Trophoblast cell (in vitro differentiated cells and primary cell): ENCODE measurements around the gene IQSEC1.

ENCODE experiments used
- DNase-seq, 2 donors: peaks; one replicate each; pipeline ENCODE4 v3.0.0-alpha.2; 2016
- H2AFZ ChIP-seq: 2 replicates; pipeline ENCODE4 v1.6.1; 2013; ENCODE audit warnings: low read length, moderate library complexity, mild to moderate bottlenecking; ENCODE audit not compliant: insufficient read depth, poor library complexity
- H2AK5ac ChIP-seq: 2 replicates; pipeline ENCODE4 v1.6.1; 2013; ENCODE audit warnings: mild to moderate bottlenecking, low read length
- H2BK120ac ChIP-seq: 2 replicates; pipeline ENCODE4 v1.6.1; 2013; ENCODE audit warnings: low read length, mild to moderate bottlenecking, moderate library complexity; ENCODE audit not compliant: insufficient read depth, poor library complexity
- H2BK12ac ChIP-seq: 2 replicates; pipeline ENCODE4 v1.6.1; 2013; ENCODE audit warnings: mild to moderate bottlenecking, low read length, moderate library complexity
- H2BK5ac ChIP-seq: 2 replicates; pipeline ENCODE4 v1.6.1; 2013; ENCODE audit warnings: low read length, low read depth, moderate library complexity, mild to moderate bottlenecking; ENCODE audit not compliant: poor library complexity
- H3K14ac ChIP-seq: 2 replicates; pipeline ENCODE4 v1.6.1; 2013; ENCODE audit warnings: mild to moderate bottlenecking, low read length
- H3K18ac ChIP-seq: 2 replicates; pipeline ENCODE4 v1.6.1; 2013; ENCODE audit warnings: mild to moderate bottlenecking, low read length
- H3K23ac ChIP-seq: 2 replicates; pipeline ENCODE4 v1.6.1; 2013; ENCODE audit warnings: low read length
- H3K27ac ChIP-seq: 2 replicates; pipeline ENCODE4 v1.5.1; 2013; ENCODE audit warnings: low read depth, mild to moderate bottlenecking, inconsistent platforms, low read length, moderate library complexity
- H3K27me3 ChIP-seq: 2 replicates; pipeline ENCODE4 v1.6.1; 2013; ENCODE audit warnings: inconsistent platforms, mild to moderate bottlenecking, low read length, moderate library complexity; ENCODE audit not compliant: insufficient read depth
- H3K36me3 ChIP-seq, 2 experiments: 1 replicate in 1 of 2; 2 replicates in 1 of 2; pipeline ENCODE4 v1.6.1; 2013; ENCODE audit warnings: low read length in 2 of 2, mild to moderate bottlenecking in 2 of 2, moderate library complexity in 1 of 2; ENCODE audit not compliant: insufficient read depth in 2 of 2, control insufficient read depth in 1 of 2
- H3K4ac ChIP-seq: 2 replicates; pipeline ENCODE4 v1.6.1; 2013; ENCODE audit warnings: low read depth, mild to moderate bottlenecking, low read length, moderate library complexity
- H3K4me1 ChIP-seq, 2 experiments: 1 replicate in 1 of 2; 2 replicates in 1 of 2; pipeline ENCODE4 v1.6.1; 2013; ENCODE audit warnings: low read length in 2 of 2, mild to moderate bottlenecking in 2 of 2, moderate library complexity in 1 of 2; ENCODE audit not compliant: insufficient read depth in 2 of 2, control insufficient read depth in 1 of 2
- H3K4me2 ChIP-seq: 2 replicates; pipeline ENCODE4 v1.6.1; 2013; ENCODE audit warnings: inconsistent platforms, mild to moderate bottlenecking, low read length, moderate library complexity
- H3K4me3 ChIP-seq: 2 replicates; pipeline ENCODE4 v1.5.1; 2013; ENCODE audit warnings: mild to moderate bottlenecking, low read depth, low read length, inconsistent platforms
- H3K79me1 ChIP-seq: one replicate; pipeline ENCODE4 v1.6.1; 2013; ENCODE audit warnings: low read length
- H3K79me2 ChIP-seq: 2 replicates; pipeline ENCODE4 v1.6.1; 2013; ENCODE audit warnings: low read length, mild to moderate bottlenecking; ENCODE audit not compliant: control insufficient read depth, insufficient read depth, poor library complexity
- H3K9ac ChIP-seq: 2 replicates; pipeline ENCODE4 v1.6.1; 2013; ENCODE audit warnings: mild to moderate bottlenecking, low read length
- H3K9me3 ChIP-seq: 2 replicates; pipeline ENCODE4 v1.6.1; 2013; ENCODE audit warnings: low read depth, mild to moderate bottlenecking, control low read depth, inconsistent platforms, low read length; ENCODE audit not compliant: insufficient read depth
- H4K12ac ChIP-seq: 2 replicates; pipeline ENCODE4 v1.6.1; 2013; ENCODE audit warnings: low read depth, mild to moderate bottlenecking, low read length, moderate library complexity
- H4K8ac ChIP-seq: 2 replicates; pipeline ENCODE4 v1.6.1; 2013; ENCODE audit warnings: low read depth, mild to moderate bottlenecking, low read length, moderate library complexity
- H4K91ac ChIP-seq: one replicate; pipeline ENCODE4 v1.6.1; 2013; ENCODE audit warnings: low read depth, mild to moderate bottlenecking, low read length, moderate library complexity
- WGBS: extraction: QIAGEN DNeasy Blood & Tissue Kit; methylation state at CpG from one replicate; pipeline ENCODE4 v1.1.7; 2013; ENCODE audit warnings: missing lambda C conversion rate; ENCODE audit not compliant: insufficient read length, insufficient coverage; ENCODE audit errors: extremely low coverage; 5-methylcytosine and 5-hydroxymethylcytosine counted together

Gene IQSEC1

DNA sequence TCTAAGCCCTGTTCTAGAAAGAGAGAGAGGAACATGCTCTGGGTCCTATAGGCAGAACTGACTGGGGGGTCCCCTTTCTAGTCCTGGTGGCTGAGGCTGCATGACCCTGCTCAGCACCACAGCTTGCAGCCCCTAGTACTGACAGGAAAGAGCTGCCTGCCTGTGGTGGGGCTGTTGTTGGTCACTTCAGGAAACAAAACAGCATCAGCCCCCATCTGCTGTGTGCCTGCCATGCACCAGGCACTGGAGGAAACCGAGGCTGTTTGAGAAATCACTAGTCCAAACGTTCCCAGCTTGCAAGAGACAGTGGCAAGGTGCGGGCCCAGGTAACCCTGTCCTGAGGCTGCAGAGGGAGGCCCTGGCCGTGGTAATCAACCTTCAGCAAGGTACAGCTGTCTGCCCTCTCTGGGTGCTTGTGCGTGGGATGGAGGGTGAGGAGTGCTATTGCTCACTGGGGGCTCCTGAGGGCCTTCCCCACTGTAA, 90.6 kb downstream of the IQSEC1 start:
- Histone ChIP-seq H3K4ac (no peak overlapping the region), H3K9me3 (peaks cover 3% of the 10 kb centered on the region), H2AK5ac (no peak overlapping the region), H3K23ac (no peak overlapping the region), H4K91ac (no peak overlapping the region), H3K79me2 (peaks cover 3% of the 10 kb centered on the region), H2AFZ (no peak overlapping the region), H2BK5ac (no peak overlapping the region), H3K4me2 (no peak overlapping the region), H3K36me3 (peaks cover 0 to 5% of the 10 kb centered on the region in 2 experiments), H3K18ac (no peak overlapping the region), H3K27me3 (no peaks in the 10 kb centered on the region), H3K14ac (no peak overlapping the region), H3K9ac (no peak overlapping the region), H4K8ac (no peak overlapping the region), H2BK12ac (no peak overlapping the region), H3K4me3 (no peak overlapping the region), H2BK120ac (no peak overlapping the region), H3K4me1 (peaks cover 9 to 14% of the 10 kb centered on the region in 2 experiments), H3K79me1 (peaks cover 6% of the 10 kb centered on the region), H3K27ac (no peak overlapping the region), H4K12ac (no peak overlapping the region)
- DNase-seq = no peak
- WGBS = no CpG with 5 or more reads among the region's 5 CpGs

DNA sequence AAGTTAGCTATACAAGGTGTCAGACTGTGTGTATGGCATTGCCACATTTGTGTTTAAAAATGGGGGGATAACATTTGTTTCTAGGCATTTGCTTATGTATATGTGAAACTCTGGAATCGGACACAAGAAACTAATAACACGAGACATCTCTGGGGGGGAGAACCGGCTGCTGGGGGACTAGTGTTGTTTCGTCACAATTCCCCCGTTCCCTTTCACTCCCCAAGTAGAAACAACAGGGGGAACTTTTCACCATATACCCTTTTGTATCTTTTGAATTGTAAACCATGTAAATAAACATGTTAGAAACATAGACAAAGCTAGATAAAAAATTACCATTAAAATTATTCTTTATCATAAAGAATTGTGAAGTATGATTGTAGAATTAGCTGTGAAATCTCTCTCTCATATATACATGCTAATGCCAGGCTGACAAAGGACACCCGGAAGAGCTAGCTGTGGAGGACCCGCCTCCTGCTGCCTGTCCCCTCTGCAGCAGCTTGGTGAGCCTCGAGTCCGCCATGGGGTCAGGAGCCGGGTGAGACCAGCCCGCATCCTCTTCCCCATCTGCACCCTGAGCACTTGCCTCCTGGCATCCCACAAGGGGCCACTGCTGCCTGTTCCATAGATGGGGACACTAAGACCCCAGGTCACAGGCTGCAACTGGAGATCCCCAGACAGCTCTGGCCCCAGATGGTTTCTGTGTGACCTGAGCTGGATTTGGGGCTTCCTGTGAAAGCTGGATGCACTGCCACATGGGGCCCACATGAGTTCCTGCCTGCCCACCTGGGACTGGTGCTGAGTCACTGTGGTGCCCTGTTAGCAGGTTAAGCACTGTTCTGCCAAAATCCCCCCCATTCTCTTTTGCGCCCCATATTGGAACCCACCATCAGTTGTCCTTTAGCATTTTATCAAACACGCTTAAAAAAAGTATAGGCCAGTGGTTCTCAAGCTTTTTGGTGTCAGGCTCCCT, 91.6 kb downstream of the IQSEC1 start:
- Histone ChIP-seq H4K12ac (no peak overlapping the region), H2AFZ (no peak overlapping the region), H4K8ac (no peak overlapping the region), H3K79me2 (peaks cover under 1% of the 10 kb centered on the region), H3K14ac (no peak overlapping the region), H3K9ac (no peak overlapping the region), H3K79me1 (peaks cover 3% of the 10 kb centered on the region), H3K4me1 (peaks cover 3 to 7% of the 10 kb centered on the region in 2 experiments), H3K4me3 (no peak overlapping the region), H2BK120ac (no peak overlapping the region), H3K23ac (no peak overlapping the region), H3K27me3 (no peaks in the 10 kb centered on the region), H3K36me3 (peaks cover 0 to 5% of the 10 kb centered on the region in 2 experiments), H3K18ac (no peak overlapping the region), H3K27ac (no peak overlapping the region), H4K91ac (no peak overlapping the region), H2BK12ac (no peak overlapping the region), H3K9me3 (peaks cover 3% of the 10 kb centered on the region), H3K4ac (no peak overlapping the region), H2AK5ac (no peak overlapping the region), H2BK5ac (no peak overlapping the region), H3K4me2 (no peak overlapping the region)
- WGBS = no CpG with 5 or more reads among the region's 13 CpGs
- no peak for DNase-seq

- Histone ChIP-seq H3K79me2 (no peaks in the 10 kb centered on the region), H3K79me1 (no peaks in the 10 kb centered on the region), H3K4me3 (no peak overlapping the region), H3K9me3 (peaks cover 3% of the 10 kb centered on the region), H3K4me2 (no peak overlapping the region), H3K4me1 (peaks cover 0 to 3% of the 10 kb centered on the region in 2 experiments), H4K8ac (no peak overlapping the region), H2BK120ac (no peak overlapping the region), H3K4ac (no peak overlapping the region), H2AK5ac (no peak overlapping the region), H2BK5ac (no peak overlapping the region), H2BK12ac (no peak overlapping the region), H3K27ac (no peak overlapping the region), H3K36me3 (peaks cover 0 to 5% of the 10 kb centered on the region in 2 experiments), H3K18ac (no peak overlapping the region), H4K91ac (no peak overlapping the region), H4K12ac (no peak overlapping the region), H3K14ac (no peak overlapping the region), H2AFZ (no peak overlapping the region), H3K9ac (no peak overlapping the region), H3K27me3 (no peaks in the 10 kb centered on the region), H3K23ac (no peak overlapping the region)
- no CpG with 5 or more reads among the region's 10 CpGs for WGBS
- DNase-seq = no peak
Observed at GRCh38 chr3:12980596-12981290, 92.5 kb downstream of the IQSEC1 start.

GRCh38 chr3:12979947-12980487, 93.2 kb downstream of the IQSEC1 start:
- H3K79me1 ChIP-seq = no peaks in the 10 kb centered on the region
- H3K79me2 ChIP-seq = no peaks in the 10 kb centered on the region
- no peak overlapping the region for H2AK5ac ChIP-seq
- H3K4me1 ChIP-seq = peaks cover 0 to 3% of the 10 kb centered on the region in 2 experiments
- no peak overlapping the region for H3K4ac ChIP-seq
- no peaks in the 10 kb centered on the region for H3K27me3 ChIP-seq
- H4K8ac ChIP-seq = no peak overlapping the region
- H3K9me3 ChIP-seq = peaks cover 3% of the 10 kb centered on the region
- no peak overlapping the region for H4K91ac ChIP-seq
- no peak overlapping the region for H2BK120ac ChIP-seq
- no peak for DNase-seq
- no peak overlapping the region for H3K23ac ChIP-seq
- H4K12ac ChIP-seq = no peak overlapping the region
- no peak overlapping the region for H3K4me3 ChIP-seq
- no peak overlapping the region for H2AFZ ChIP-seq
- H3K27ac ChIP-seq = no peak overlapping the region
- peaks cover 0 to 5% of the 10 kb centered on the region in 2 experiments for H3K36me3 ChIP-seq
- H3K9ac ChIP-seq = no peak overlapping the region
- no peak overlapping the region for H3K14ac ChIP-seq
- H2BK12ac ChIP-seq = no peak overlapping the region
- no peak overlapping the region for H2BK5ac ChIP-seq
- no peak overlapping the region for H3K4me2 ChIP-seq
- no peak overlapping the region for H3K18ac ChIP-seq
- no CpG with 5 or more reads among the region's 4 CpGs for WGBS
